Hematopoietic multipotent progenitor cell treated with erythropoietin and hydrocortisone succinate and interleukin-3 and kit ligand, for 15 days (in vitro differentiated cells): ENCODE data around the gene ANKS1B.
"Not testable (repeated sequence)": the region's sequence is repeated elsewhere in the genome, so short reads cannot be mapped to it uniquely, and the experiment has no call there.

Experiments
- DNase-seq: peaks from one replicate; pipeline ENCODE4 v3.0.0-alpha.2; 2015; ENCODE audit warnings: low spot score

ANKS1B gene

DNA sequence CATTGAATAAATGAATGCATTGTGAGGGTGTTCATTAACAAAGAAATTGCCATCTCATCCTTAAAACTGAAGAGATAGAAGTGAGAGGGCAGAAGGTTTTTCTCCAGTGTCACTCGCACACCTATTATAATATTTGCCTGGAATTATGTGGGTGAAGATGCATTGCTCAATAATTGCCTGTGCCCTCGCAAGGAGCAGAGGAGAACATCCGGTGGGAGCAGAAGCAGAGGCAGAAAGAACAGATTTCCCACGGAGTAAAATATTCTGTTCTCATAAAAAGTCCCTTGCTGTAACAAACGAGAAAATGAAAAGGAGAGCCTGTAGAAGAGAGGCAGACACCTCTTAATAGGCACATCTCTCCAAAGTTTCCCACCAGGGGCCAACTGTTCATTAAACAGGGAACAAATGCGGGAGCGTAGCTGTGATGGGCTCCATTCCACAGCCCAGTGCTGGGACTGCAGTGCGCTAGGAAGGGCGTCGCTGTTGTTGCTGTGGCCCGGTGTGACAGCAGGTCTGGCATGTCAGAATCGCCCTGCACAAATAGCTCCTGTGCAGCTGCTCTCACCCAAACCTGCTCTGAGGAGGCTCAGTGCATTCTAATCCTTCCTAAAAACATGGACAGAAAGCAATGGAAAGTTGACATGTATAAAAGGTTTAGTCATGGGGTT, 979.8 kb downstream of the ANKS1B start:
- no peak for DNase-seq

DNA sequence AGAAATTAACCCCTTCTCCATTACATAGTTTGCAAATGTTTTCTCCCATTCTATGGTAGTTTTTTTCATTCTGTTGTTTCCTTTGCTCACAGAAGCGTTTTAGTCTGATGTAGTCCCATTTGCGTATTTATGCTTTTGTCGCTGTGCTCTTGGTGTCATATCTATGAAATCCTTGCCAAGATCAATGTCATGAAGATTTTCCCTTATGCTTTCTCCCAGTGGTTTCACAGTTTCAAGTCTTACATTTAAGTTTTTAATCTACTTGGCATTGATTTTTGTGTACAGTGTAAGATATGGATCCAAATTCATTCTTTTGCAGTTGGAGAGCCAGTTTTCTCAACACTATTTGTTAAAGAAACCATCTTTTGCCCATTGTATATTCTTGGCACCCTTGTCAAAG, 982.0 kb downstream of the ANKS1B start:
- DNase-seq, result no peak

DNA sequence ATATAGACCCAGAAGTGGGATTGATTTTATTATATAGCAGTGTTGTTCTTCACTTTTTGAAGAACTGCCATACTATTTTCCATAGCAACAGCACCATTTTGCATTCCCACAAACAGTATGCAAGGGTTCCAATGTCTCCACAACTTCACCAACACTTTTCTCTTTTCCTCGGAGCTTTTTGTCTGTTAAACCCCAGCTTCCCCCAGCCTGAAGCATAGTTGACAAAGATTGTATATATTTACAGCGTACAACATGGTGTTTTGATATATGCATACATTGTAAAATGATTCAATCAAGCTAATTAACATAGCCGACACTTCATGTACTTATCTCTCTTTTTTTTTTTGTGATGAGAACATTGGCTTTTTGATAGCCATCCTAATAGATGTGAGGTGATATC, 982.6 kb downstream of the ANKS1B start:
- DNase-seq, result no peak

DNA sequence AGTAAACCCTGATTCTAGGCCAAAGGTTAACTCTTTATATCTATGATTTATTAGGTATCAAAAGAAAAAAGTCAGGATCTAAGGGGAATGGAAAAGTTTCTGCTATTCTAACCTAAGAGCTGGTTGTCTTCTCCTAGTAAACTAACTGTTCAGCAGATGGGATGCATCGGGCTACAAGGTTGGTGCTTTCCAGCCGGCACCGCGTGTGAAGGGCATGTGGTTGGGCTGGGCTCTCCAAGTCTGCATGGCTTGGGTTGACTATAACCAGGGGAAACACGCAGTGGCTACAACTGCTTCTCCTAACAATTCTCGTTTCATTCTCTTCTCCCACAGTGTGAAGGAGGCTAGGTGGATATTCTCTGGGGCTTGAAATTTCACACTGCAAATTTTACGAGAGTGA, 985.2 kb downstream of the ANKS1B start:
- DNase-seq, result no peak

DNA sequence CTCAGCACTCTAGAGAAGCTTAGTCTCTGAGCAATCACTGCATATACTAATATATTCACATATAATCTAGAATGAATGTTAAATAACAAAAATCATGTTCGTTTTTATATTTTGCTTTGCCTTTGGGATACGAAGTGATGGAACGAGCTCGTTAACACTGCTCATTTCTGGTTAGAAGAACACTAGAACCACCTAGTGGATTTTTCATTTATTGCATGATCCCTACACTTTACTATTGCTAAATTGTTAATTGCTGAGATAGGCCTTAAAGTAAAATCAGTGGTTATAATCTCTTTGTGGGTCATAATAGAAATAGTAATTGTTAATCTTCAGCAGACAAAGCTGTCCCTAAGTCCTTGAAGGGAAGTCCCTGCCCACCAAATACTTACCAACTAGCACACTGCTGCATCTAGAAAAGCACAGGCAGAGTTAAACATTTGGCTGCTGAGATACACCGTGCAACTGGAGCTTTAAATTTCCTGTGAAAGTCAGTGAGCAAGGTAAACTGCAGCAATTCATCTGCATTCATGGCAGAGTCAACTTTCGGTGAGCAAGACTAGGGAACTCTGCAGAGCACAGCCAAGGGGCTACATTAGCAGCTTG, 985.9 kb downstream of the ANKS1B start:
- no peak for DNase-seq

DNA sequence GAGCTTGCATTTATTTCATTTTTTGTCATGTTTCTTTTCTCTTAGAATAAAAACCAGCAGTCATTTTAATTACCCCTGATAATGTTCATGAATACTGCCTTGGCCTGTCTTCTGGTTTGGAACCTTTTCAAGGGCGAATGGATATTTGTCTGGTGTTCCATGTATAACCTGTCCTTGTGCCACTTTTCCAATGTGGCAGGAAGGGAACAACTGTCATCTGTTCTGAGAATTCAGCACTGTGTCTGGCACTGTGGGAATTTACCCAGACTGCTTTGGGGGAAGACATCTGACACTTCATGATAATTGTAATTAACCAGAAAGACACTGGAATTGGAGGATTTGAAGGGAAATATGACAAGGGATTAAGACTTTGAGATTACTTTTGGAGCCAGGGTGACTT, 986.8 kb downstream of the ANKS1B start:
- no peak for DNase-seq

DNA sequence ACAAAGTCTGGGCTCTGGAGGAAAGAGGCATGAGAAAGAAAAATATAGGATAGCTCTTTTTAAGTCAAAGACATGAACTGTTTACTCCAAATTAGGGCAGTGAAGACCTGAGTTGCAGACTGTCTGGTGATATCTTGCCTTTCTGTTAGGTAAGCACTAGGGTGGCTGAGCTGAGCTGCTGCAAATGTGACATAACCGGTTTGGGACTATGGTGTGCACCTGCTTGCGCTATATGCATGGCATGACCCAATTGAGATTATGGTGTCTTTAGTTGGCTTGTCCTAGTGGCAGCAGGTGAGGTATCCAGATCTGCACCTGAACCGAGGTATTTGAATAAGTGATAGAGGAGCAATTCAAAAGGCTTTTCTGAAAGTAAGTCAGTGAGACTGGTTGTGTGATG, 994.1 kb downstream of the ANKS1B start:
- DNase-seq, result no peak

DNA sequence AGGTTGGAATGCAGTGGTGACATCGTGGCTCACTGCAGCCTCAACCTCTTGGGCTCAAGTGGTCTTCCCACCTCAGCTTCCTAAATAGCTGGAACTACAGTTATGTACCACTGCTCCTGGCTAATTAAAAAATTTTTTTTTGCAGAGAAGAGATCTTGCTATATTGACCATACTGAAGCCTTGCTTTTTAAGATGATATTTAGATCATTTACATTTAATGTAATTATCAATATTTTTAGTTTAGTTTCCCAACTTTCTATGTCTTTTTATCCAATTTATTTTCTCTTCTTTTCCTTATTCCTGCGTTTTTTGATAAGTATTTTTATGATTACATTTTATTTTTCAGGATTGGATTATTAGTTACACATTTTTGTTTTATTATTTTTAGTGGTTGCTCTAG, 999.6 kb downstream of the ANKS1B start:
- no peak for DNase-seq

DNA sequence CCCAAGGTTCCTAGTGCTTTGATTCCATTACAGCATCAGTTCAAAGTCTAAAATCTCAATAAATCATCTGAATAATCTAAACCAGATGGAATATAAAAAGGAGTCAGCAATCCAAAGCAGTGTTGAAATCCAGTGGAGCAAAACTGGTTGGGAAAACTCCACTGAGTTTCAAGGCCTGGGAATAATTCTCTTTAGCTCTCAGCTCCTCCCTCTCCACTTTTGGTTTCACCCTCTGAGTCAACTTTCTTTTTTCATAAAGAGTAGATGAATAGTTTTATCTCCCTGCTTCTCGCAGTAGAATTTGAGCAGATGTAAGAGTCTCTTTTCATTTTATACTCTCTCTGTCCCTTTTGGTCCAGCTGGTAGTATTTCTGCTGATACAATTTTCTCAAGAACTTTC, 1001.1 kb downstream of the ANKS1B start:
- DNase-seq, result no peak

DNA sequence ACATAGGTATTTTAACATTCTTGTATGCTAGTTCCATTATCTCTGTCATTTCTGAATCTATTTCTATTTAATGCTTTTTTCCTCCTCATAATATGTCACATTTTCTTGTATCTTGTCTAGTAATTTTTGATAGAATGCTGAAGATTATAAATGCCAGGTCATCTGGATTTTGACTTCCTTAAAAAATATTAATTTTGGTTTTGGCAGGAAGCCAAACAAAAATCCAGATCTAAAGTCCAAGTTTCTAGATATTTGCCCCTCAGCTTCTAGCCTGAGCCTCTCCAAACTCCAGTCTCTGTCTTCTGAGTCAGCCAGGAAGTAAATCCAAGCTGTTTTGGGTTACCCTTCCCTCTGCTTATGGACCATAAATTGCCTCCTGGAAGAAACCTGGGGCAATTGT, 1004.2 kb downstream of the ANKS1B start:
- no peak for DNase-seq

DNA sequence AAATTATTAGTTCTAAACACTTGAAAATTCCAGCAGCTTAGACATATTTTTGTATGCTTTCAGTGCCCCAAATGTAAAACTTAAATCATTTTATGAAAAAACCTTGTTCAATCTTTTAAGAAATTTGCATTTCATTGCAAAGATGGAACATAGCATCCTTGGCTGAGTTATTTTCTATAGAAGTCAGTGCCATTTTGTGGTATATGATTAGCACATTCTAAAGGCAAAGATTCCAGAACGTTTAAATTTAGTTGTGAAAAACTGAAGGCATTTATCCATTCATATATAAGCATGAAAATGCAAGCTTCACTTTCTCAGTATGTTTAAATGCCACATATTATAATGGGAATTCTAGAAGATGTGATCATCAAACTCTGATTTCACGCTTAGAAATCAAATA, 1007.5 kb downstream of the ANKS1B start:
- no peak for DNase-seq

DNA sequence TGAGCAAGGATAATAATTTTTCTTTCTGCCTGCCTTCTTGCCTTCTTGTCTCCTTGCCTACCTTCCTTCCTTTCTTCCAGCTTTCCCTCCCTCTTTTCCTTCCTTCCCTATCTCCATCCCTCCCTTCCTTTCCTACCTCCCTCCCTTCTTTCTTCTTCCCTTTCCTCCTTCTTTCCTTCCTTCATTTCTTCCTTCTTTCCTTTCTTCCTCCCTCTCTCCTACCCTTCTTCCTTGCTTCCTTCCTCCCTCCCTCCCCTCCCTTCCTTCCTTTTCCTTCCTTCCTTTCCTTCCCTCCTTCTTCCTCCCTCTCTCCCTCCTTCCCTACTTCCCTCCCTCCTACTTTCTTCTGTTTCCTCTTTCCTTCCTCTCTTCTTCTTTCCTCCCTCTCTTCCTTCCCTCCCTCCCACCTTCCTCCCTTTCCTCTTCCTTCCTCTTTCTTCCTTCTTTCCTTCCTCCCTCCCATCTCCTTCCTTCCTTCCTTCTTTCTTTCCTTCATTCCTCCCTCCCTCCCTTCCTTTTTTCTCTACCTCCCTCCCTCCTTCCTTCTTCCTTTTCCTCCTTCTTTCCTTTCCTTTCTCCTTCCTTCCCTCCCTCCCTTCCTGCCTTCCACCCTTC, 1009.9 kb downstream of the ANKS1B start:
- no peak for DNase-seq

DNA sequence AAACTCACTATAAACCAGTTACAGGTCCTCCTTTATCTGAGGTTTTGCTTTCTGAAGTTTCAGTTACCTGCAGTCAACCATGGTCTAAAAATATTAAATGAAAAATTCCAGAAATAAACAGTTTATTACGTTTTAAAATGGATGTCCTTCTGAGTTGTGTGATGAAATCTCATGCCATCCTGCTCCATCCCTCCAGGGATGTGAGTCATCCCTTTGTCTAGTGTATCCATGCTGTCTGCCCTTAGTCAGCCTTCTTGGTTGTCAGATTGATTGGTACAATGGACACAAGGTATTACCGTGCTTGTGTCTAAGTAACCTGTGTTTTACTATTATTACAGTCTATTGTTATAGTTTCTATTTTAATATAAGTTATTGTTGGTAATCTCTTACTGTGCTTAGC, 1011.3 kb downstream of the ANKS1B start:
- no peak for DNase-seq

DNA sequence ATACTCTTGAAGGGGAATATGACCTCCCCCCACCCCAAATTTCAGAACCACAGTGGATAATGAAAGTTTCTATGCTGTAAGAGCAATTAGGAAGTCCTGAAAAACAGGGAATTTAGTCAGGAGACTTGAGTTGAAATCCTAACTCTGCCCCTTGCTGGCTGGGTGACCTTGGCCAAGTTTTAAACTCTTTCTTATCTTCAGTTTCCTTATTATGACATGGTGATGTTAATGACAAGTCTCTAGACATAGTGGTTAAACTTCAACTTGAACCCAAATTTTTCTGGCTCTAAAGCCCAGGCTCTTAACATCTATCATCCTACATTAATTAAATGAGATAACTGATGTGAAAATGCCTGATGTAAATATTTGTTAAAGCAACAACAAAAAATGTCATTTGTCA, 1013.8 kb downstream of the ANKS1B start:
- no peak for DNase-seq

DNA sequence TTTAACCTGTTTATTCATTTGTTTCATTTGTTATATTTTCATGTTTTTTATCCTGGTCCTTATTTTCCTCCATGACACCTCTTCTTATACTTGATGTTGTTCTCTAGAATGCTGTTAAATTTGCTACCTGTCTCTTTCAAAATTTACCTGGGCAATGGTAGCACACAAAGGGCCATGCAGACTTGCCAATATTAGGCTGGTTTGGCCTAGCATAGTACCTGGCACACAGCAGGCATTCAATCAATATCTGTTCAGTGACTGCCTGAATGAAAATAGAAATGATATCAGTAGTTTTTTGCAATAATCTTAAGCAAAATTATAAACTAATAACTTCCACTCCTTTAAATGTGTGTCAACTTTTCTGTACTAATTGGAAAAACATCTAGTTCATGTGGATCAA, 1014.5 kb downstream of the ANKS1B start:
- DNase-seq, result no peak

DNA sequence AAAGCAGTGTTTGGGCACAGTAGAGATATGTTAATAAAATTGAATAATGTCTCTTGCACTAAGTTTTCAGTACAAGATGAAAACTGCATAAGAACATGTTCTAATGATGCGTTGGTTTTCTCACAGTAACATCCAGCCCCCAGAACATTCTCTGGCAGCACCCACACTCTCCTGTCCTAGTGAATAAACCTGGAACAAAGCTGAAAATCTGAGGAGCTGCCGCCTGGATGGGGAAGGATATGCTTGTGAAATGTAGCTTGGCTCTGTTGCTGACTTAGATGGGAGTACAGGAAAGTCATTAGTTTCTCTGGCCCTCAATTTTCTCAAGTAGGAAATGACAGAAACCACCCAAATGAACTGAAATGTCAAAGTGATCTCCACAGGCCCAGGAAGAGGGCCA, 1015.8 kb downstream of the ANKS1B start:
- DNase-seq, result no peak

DNA sequence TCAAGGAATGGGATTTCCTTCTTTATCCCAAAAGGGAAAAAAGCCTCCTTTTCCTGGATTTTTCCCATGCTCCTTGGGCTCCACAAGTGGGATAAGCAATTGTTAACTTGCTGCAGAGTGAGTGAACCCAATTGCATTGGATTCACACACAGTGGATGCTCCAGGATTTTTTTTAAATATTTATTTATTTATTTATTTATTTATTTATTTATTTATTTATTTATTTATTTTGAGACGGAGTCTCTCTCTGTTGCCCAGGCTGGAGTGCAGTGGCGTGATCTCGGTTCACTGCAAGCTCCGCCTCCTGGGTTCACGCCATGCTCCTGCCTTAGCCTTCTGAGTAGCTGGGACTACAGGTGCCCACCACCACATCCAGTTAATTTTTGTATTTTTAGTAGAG, 1027.6 kb downstream of the ANKS1B start:
- DNase-seq, result not testable (repeated sequence)

DNA sequence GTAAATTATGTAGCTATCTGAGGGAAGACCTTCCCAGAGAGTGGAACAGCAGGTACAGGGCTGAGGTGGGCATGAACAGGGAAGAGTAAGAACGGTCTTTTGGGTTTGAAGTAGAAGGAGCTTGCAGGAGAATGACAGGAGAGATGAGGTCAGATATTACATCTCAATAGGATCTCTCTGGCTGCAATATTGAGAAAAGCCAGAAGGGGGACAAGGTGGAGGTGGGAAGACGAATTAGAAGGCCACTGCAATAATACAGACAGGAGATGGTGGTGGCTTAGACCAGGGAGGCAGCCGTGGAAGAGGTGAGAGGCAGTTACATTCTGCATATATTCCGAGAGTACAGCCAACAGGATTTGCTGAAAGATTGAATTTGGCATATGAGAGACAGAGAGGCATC, 1029.5 kb downstream of the ANKS1B start:
- DNase-seq, result no peak

DNA sequence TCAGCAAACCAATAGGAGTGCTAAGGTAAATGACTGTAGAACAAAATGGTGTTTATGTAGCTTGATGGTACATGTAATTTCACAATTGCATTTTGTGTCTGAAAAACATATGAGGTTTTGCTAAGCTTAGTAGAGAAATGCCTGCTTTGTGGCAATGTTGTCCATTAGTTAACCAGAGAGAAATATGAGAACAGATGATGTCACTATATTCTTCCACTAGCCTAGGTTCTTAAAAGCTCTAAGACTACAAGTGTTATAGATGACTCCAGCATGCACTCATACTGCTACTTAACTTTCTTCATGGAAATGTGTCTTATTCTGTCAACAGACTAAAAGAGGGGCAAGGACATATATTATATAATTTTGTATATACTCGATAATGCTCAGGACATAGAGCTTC, 1030.2 kb downstream of the ANKS1B start:
- no peak for DNase-seq

DNA sequence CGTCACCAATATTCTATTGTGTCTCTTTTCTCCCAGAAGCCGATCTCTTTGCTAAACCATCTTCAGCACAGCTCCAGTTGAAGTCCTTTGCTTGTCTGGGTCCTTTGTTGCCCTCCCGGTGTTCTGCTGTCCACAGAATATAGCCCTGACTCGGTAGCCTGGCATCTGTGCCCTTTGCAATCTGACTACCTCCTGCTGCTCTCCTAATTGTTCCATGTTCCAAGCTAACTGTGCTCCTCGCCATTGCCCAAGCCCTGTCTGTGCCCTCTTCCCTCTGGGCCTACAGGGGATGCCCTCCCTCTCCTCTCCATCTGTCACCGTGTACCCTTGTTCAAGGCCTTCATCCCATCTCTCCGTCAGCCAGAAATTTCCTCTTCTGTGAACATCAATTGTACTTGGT, 1033.3 kb downstream of the ANKS1B start:
- DNase-seq, result no peak

DNA sequence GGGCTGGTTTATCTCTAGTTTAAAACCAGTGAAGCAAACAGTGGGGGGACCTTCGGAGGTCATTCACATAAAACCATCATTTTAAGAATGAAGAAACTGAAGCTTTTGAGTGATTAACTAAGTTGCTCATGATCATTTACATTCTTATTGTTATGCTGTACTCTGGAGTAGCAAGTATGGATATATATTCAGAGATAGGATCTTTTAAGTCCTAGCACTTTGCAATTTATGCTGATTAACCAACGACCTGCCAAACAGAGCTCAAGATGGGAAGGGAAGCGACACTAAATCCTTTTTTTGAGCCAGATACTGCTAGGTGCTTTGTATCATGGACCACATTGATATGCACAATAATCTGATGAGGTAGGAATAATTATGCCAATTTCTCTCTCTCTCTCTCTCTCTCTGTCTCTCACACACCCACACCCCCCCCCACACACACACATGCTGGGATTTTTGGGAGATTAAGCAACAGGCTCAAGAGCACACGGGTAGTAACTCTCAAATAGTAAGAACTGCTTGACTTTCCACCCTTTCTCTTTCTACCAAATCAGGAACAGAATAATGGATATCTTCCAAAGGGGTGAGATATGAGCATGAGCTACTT, 1036.3 kb downstream of the ANKS1B start:
- DNase-seq, result no peak

DNA sequence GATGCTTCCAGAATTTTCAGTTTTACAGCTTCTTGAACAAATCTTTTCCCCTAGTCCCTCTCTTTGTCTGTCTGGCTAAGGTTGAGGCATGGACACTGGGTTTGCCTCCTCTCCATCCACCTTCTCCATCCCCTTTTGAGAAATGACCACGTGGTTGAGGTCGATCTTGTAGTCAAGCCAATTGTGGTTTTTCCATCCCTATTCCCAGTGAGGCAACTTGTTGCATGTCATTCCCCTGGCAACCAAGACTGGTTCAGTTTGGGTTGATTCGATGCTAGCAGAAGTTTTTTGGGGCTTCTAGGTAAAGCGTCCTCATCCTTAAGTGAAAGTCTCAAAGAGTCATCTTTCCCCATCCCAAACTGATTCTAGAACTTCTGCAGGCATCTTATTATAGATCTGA, 1038.9 kb downstream of the ANKS1B start:
- no peak for DNase-seq

DNA sequence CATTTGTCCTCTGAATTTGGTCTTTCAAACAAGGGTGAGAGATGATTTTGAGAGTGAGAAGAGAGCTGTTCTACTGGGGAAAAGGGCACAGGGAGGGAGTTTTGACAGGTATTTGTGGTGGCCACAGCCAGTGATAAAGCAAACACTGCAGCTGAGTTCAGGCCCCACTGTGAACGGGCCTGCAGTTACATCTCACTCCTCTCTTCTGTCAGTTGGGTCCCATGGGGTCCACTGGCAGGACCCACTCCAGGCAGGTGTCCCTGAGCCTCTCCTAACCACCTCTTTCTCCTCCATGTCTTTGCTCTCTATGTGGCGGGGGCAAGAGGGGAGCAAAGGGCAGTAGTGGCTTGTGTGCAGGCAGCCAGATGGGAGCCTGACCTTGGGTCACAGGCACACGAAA, 1044.8 kb downstream of the ANKS1B start:
- no peak for DNase-seq

DNA sequence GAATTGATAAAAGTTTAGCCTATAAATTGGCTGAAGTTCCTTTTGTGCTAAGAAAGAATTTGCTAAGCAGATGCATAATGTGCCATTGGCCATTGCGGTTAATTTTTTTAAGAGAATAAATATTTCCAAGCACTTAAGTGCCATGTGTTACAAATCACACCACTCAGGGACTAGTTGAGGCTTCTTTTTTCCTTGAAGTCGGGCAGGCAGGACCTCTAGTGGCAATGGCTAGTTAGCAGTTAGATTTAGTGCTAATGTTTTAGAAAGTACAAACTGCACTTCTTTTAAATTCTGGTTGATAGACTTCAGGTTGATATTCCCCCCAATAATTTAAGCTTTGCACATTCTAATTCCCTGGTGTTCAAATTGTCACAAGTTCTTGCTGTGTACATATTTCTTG, 1045.4 kb downstream of the ANKS1B start:
- no peak for DNase-seq
